ENCODE results near the gene USP6. TPM values are rescaled to one million over a fixed set of nuclear protein-coding genes. Genes with fewer than 3 reads are reported as not detected.
"Not testable (repeated sequence)": the region's sequence is repeated elsewhere in the genome, so short reads cannot be mapped to it uniquely, and the experiment has no call there.

The USP6 gene
- total RNA-seq, 2 donors from 2014 or later, result 0.06 to 0.21 TPM

GRCh38 chr17:5100832-5101231 lies 15.0 kb upstream of the USP6 start:
- Mint-ChIP-seq H3K9me3 (peaks cover 6% of the 10 kb centered on the region), H3K4me1 (ENCODE audit: low read depth in 2 of 2) (peaks cover 0 to 9% of the 10 kb centered on the region in 2 donors), H3K4me3 (no peak overlapping the region), H3K27me3 (peaks cover 8 to 13% of the 10 kb centered on the region in 2 donors), H3K36me3 (peaks cover 18% of the 10 kb centered on the region), H3K27ac (no peak overlapping the region)
- DNase-seq (ENCODE audit: low spot score) (no peak), ATAC-seq (no peak)

- Mint-ChIP-seq H3K27ac (peak overlapping the region; percentile 38 to 69), H3K9me3 (no peaks in the 10 kb centered on the region), H3K4me3 (peak overlapping the region; percentile 84), H3K4me1 (ENCODE audit: low read depth in 2 of 2) (peaks cover 15 to 23% of the 10 kb centered on the region in 2 donors), H3K27me3 (peaks cover 0 to 11% of the 10 kb centered on the region in 2 donors), H3K36me3 (peaks cover 38% of the 10 kb centered on the region)
- ATAC-seq, result no peak
- no peak for DNase-seq (ENCODE audit: low spot score)
These were observed 5.0 kb upstream of the USP6 start for GRCh38 chr17:5110816-5111215.

- peaks cover 30% of the 10 kb centered on the region for H3K36me3 Mint-ChIP-seq
- peaks cover 4 to 14% of the 10 kb centered on the region in 2 donors for H3K27me3 Mint-ChIP-seq
- DNase-seq (ENCODE audit: low spot score) (peak; percentile 95), ATAC-seq (peak; percentile 96 to 97)
- H3K9me3 Mint-ChIP-seq, result no peaks in the 10 kb centered on the region
- H3K4me3 Mint-ChIP-seq, result peak within 1 kb of the TSS; percentile 84
- H3K4me1 Mint-ChIP-seq (ENCODE audit: low read depth in 2 of 2), result peaks cover 15 to 25% of the 10 kb centered on the region in 2 donors
- peak within 1 kb of the TSS; percentile 38 to 69 for H3K27ac Mint-ChIP-seq
These were observed 4.2 kb upstream of the USP6 start, which contains the start of gene ZNF232 for GRCh38 chr17:5111402-5112204. TSS of gene ZNF232 (minus strand) at chr17:5111878. CDS start at chr17:5111822, 56 bp downstream.

DNA sequence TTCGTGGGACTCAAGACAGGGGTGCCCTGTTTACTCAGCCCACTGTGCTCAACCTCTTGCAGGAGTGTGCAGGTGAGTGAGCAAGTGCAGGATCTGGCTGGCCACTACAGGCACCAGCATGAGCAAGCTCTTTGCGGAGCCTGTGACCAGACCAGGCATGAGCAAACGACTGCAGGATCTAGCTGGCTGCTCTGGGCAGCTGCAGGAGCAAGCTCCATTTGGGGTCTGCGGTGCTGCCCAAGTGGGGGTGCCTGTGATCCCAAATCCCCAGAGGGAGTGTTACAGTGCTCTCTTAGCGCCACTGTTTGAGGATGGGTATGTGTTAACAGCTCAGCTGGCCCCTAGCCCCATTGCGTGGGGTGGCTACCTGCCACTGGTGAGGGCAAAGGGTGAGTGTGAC lies 2.4 kb downstream of the USP6 start:
- DNase-seq (ENCODE audit: low spot score) (no peak), ATAC-seq (peak in 1 of 2 donors; percentile 40)
- Mint-ChIP-seq H3K4me3 (no peak overlapping the region), H3K27ac (no peak overlapping the region), H3K9me3 (no peaks in the 10 kb centered on the region), H3K27me3 (peaks cover 23 to 28% of the 10 kb centered on the region in 2 donors), H3K4me1 (ENCODE audit: low read depth in 2 of 2) (peaks cover 5 to 9% of the 10 kb centered on the region in 2 donors), H3K36me3 (peaks cover 12% of the 10 kb centered on the region)

- ATAC-seq (no peak), DNase-seq (ENCODE audit: low spot score) (no peak)
- H3K36me3 Mint-ChIP-seq, result no peaks in the 10 kb centered on the region
- no peak overlapping the region for H3K4me3 Mint-ChIP-seq
- no peaks in the 10 kb centered on the region for H3K9me3 Mint-ChIP-seq
- peaks cover 23 to 34% of the 10 kb centered on the region in 2 donors for H3K27me3 Mint-ChIP-seq
- H3K27ac Mint-ChIP-seq, result no peak overlapping the region
- H3K4me1 Mint-ChIP-seq (ENCODE audit: low read depth in 2 of 2), result peaks cover 5 to 9% of the 10 kb centered on the region in 2 donors
These were observed 4.2 kb downstream of the USP6 start for GRCh38 chr17:5120036-5120435.

DNA sequence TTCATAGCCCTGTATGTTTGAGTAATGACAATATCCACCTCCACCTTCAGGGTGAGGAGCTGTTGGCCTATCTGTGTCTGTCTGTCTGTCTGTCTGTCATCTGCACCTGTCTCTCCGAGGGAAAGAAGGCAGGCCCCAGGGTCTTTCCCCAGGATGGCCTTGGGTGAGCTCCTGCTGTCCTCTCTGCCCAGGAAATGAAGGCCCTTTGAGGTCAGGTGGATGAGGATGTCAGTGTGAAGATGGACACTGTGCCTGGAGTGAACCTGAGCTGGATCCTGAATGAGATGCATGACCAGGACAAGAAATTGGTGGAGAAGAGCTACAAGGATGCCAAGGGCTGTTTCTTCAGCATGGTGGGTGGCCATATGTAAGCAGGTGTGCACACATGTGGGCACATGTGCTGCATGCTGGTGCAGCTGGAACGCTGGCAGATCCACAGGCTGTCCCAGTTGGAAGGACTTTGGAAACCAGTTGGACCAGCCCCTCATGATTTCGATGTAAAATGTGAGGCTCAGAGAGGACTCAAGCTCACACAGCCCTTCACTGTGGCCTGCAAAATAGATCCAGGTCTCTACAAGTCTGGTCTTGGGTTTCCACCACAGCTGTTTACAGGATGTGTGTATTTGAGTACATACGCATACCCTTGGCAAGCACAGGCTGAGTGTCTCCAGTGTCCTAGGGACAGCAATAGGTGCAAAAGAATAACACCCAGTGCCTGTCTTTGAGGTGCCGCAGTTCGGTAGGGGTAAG lies 4.8 kb downstream of the USP6 start:
- not testable (repeated sequence) for H3K27ac Mint-ChIP-seq; ATAC-seq; H3K4me1 Mint-ChIP-seq (ENCODE audit: low read depth in 2 of 2)

DNA sequence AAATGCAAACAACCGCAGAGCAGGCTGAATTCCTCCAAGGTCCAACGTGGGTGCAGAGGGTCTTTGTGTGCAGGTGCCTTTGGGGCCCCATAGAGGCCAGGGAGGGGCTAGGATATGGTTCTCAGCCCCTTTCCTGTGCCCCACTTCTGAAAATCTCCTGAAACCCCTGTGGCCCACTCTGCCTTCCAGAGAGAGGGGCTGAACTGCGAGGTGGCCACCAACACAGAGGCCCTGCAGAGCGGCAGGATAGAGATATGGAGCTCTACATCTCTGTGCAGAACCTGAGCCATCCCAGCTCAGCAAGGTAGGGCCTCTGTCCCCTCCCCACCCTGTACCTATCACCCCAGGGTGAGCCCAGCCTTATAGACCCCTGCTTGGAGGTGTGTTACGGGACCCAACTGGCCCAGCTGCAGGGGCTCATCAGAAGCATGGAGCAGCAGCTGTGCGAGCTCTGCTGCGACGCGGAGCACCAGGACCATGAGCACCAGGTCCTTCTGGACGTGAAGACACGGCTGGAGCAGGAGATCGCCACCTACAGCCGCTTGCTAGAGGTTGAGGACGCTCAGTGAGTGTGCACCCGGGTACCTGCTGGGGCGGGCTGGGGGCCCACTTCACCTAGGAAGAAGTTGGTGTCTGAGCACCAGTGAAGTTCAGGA lies 5.5 kb downstream of the USP6 start:
- DNase-seq (ENCODE audit: low spot score), result peak; percentile 31
- ATAC-seq, result no peak
- Mint-ChIP-seq H3K9me3 (no peaks in the 10 kb centered on the region), H3K27ac (no peak overlapping the region), H3K4me1 (ENCODE audit: low read depth in 2 of 2) (peaks cover 5 to 9% of the 10 kb centered on the region in 2 donors), H3K27me3 (peaks cover 20 to 33% of the 10 kb centered on the region in 2 donors), H3K4me3 (peak overlapping the region; percentile 72), H3K36me3 (no peaks in the 10 kb centered on the region)

More for the DNA sequence above, 4.8 kb downstream of the USP6 start:
- H3K36me3 Mint-ChIP-seq; DNase-seq (ENCODE audit: low spot score); H3K9me3 Mint-ChIP-seq; H3K4me3 Mint-ChIP-seq: not testable (repeated sequence)
- peaks cover 21 to 34% of the 10 kb centered on the region in 2 donors for H3K27me3 Mint-ChIP-seq

DNA sequence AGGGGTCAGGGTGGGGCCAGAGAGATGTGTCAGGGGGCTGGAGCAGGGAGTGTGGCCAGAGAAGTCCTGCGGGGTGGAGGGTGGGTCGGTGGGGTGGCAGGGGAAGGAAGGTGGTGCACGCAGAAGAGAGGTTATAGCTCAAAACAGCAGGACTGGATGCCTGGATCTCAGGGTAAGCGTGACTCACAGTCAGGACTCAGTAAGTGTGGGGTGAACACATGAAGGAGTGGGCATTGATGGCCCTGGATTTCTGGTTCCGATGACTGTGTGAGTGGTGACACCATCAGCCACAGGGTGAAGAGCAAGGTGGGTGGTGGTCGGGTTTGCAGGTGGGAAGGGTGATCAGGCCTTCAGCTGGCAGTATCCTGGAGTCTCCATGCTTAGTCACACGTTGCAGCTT lies 6.2 kb downstream of the USP6 start:
- DNase-seq (ENCODE audit: low spot score); H3K9me3 Mint-ChIP-seq; H3K36me3 Mint-ChIP-seq; ATAC-seq; H3K27ac Mint-ChIP-seq; H3K4me1 Mint-ChIP-seq (ENCODE audit: low read depth in 2 of 2): not testable (repeated sequence)
- Mint-ChIP-seq H3K27me3 (peaks cover 14 to 26% of the 10 kb centered on the region in 2 donors), H3K4me3 (peak overlapping the region; percentile 72)

GRCh38 chr17:5122586-5123342 lies 6.9 kb downstream of the USP6 start:
- ATAC-seq (peak; percentile 56 to 63), DNase-seq (ENCODE audit: low spot score) (peak; percentile 51)
- H3K4me3 Mint-ChIP-seq, result no peak overlapping the region

DNA sequence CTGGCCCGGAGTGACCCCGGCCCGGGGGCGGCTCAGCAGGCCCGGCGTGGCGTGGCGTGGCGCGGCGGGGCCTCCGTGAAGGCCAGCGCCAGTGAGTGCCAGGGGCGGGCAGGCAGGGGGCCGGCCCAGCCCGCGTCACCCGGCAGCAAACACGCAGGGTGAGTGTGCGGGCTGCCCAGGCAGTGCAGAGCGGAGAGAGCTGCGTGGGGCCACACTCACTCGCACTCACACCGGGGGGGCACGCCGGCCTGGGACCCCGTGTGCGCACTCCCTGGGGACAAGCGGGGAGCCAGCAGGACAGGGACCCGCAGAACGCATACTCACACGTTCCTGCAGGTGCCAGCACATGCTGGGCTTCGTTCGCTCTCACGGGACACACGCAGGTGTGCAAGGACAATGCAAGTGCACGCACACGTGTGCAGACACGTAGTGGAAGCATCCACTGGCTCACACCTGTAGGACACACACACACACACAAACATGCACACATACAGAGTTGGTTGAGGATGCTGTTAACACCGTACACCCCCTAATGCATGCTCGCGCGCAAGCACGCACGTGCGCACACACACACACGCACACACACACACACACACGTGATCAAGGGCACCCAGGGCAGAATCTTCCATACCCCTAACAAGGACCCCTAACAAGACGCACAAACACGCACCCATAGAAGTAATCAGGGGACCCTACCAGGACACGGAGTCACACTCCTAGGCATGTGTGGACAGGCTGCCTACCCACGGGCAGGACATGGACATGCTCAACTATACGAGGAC lies 7.7 kb downstream of the USP6 start:
- peaks cover 12 to 19% of the 10 kb centered on the region in 2 donors for H3K27me3 Mint-ChIP-seq
- no peak overlapping the region for H3K4me3 Mint-ChIP-seq
- no peaks in the 10 kb centered on the region for H3K36me3 Mint-ChIP-seq
- DNase-seq (ENCODE audit: low spot score) (peak; percentile 39), ATAC-seq (peak; percentile 17 to 52)
- H3K9me3 Mint-ChIP-seq, result no peaks in the 10 kb centered on the region
- peaks cover 2 to 5% of the 10 kb centered on the region in 2 donors for H3K4me1 Mint-ChIP-seq (ENCODE audit: low read depth in 2 of 2)
- no peak overlapping the region for H3K27ac Mint-ChIP-seq

More at GRCh38 chr17:5122586-5123342, 6.9 kb downstream of the USP6 start:
- Mint-ChIP-seq H3K4me1 (ENCODE audit: low read depth in 2 of 2) (peaks cover 4 to 5% of the 10 kb centered on the region in 2 donors), H3K27ac (no peak overlapping the region), H3K27me3 (peaks cover 12 to 20% of the 10 kb centered on the region in 2 donors), H3K9me3 (no peaks in the 10 kb centered on the region), H3K36me3 (no peaks in the 10 kb centered on the region)

- peaks cover 12 to 19% of the 10 kb centered on the region in 2 donors for H3K27me3 Mint-ChIP-seq
- H3K9me3 Mint-ChIP-seq; H3K4me3 Mint-ChIP-seq; H3K27ac Mint-ChIP-seq; DNase-seq (ENCODE audit: low spot score); H3K36me3 Mint-ChIP-seq; H3K4me1 Mint-ChIP-seq (ENCODE audit: low read depth in 2 of 2): not testable (repeated sequence)
- peak in 1 of 2 donors; percentile 13 for ATAC-seq
These were observed 8.4 kb downstream of the USP6 start for GRCh38 chr17:5124125-5124760.

- not testable (repeated sequence) for H3K4me1 Mint-ChIP-seq (ENCODE audit: low read depth in 2 of 2); H3K36me3 Mint-ChIP-seq; DNase-seq (ENCODE audit: low spot score); H3K9me3 Mint-ChIP-seq; H3K4me3 Mint-ChIP-seq; ATAC-seq; H3K27ac Mint-ChIP-seq
- peaks cover 12 to 19% of the 10 kb centered on the region in 2 donors for H3K27me3 Mint-ChIP-seq
These were observed 9.1 kb downstream of the USP6 start for GRCh38 chr17:5124896-5125295.
